HL-60 (cell line): Measurements from ENCODE around the gene TNIK.

Experiments used
- DNase-seq, 2 experiments: peaks; one replicate each; pipeline ENCODE4 v3.0.0-alpha.2; 2010 to 2020; ENCODE audit warnings: low read depth in 1 of 2, low spot score in 1 of 2
- H3K27ac ChIP-seq: fragments of 250-450 bp; sonication (Bioruptor Pico); replicated peaks from 2 replicates; pipeline ENCODE4 v1.5.1; 2020; ENCODE audit warnings: mild to moderate bottlenecking, moderate library complexity
- H3K27me3 ChIP-seq: fragments of 250-450 bp; sonication (Bioruptor Pico); 2 replicates; pipeline ENCODE4 v1.5.1; 2021; ENCODE audit warnings: mild to moderate bottlenecking, moderate library complexity; ENCODE audit not compliant: insufficient read depth, poor library complexity, severe bottlenecking
- H3K4me3 ChIP-seq: replicated peaks from 2 replicates; pipeline ENCODE4 v1.5.1; 2011; ENCODE audit warnings: mild to moderate bottlenecking, control low read depth, low read length; ENCODE audit not compliant: insufficient read depth
- GABPA ChIP-seq: IDR thresholded peaks from 2 replicates; pipeline ENCODE4 v1.6.1; 2012; ENCODE audit warnings: low read depth
- POLR2AphosphoS5 ChIP-seq: IDR thresholded peaks from 2 replicates; pipeline ENCODE4 v1.6.1; 2012; ENCODE audit warnings: low read depth
- SPI1 ChIP-seq: IDR thresholded peaks from 2 replicates; pipeline ENCODE4 v1.6.1; 2012; ENCODE audit warnings: low read depth, mild to moderate bottlenecking, borderline replicate concordance
- TF ChIP-seq, protein P1 (sequence below): IDR thresholded peaks from 2 replicates; pipeline ENCODE4 v1.6.1; 2012; ENCODE audit warnings: low read depth; ENCODE audit not compliant: insufficient replicate concordance
- TF ChIP-seq, protein P2 (sequence below): IDR thresholded peaks from one replicate; pipeline ENCODE4 v1.5.1; 2011; ENCODE audit warnings: low read length, control low read depth, inconsistent platforms; ENCODE audit not compliant: insufficient read depth

The TNIK gene

DNA sequence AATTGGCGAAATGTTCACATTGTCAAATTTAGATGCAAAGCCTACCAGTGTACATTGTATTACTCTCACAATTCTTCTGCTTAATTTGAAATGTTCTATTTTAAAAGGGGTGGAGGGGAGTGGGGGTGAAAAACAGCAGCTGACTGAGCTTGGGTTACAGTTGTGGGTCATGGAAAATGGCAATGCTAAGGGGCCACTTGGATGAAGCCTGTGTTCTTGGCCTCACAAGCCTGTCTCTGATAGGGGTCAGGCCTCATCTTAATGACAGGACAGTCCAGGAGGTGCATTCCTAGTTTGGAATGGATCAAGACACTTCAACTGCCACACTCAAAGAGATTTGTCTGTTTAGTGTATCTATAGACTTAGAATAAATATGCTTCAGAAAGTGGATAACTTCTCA, 158.2 kb downstream of the TNIK start:
- TF ChIP-seq POLR2AphosphoS5, result no peak
- no peak for TF ChIP-seq SPI1
- TF ChIP-seq, protein P1, sequence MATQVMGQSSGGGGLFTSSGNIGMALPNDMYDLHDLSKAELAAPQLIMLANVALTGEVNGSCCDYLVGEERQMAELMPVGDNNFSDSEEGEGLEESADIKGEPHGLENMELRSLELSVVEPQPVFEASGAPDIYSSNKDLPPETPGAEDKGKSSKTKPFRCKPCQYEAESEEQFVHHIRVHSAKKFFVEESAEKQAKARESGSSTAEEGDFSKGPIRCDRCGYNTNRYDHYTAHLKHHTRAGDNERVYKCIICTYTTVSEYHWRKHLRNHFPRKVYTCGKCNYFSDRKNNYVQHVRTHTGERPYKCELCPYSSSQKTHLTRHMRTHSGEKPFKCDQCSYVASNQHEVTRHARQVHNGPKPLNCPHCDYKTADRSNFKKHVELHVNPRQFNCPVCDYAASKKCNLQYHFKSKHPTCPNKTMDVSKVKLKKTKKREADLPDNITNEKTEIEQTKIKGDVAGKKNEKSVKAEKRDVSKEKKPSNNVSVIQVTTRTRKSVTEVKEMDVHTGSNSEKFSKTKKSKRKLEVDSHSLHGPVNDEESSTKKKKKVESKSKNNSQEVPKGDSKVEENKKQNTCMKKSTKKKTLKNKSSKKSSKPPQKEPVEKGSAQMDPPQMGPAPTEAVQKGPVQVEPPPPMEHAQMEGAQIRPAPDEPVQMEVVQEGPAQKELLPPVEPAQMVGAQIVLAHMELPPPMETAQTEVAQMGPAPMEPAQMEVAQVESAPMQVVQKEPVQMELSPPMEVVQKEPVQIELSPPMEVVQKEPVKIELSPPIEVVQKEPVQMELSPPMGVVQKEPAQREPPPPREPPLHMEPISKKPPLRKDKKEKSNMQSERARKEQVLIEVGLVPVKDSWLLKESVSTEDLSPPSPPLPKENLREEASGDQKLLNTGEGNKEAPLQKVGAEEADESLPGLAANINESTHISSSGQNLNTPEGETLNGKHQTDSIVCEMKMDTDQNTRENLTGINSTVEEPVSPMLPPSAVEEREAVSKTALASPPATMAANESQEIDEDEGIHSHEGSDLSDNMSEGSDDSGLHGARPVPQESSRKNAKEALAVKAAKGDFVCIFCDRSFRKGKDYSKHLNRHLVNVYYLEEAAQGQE, result no peak
- TF ChIP-seq, protein P2, sequence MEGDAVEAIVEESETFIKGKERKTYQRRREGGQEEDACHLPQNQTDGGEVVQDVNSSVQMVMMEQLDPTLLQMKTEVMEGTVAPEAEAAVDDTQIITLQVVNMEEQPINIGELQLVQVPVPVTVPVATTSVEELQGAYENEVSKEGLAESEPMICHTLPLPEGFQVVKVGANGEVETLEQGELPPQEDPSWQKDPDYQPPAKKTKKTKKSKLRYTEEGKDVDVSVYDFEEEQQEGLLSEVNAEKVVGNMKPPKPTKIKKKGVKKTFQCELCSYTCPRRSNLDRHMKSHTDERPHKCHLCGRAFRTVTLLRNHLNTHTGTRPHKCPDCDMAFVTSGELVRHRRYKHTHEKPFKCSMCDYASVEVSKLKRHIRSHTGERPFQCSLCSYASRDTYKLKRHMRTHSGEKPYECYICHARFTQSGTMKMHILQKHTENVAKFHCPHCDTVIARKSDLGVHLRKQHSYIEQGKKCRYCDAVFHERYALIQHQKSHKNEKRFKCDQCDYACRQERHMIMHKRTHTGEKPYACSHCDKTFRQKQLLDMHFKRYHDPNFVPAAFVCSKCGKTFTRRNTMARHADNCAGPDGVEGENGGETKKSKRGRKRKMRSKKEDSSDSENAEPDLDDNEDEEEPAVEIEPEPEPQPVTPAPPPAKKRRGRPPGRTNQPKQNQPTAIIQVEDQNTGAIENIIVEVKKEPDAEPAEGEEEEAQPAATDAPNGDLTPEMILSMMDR, result no peak
- no peak for TF ChIP-seq GABPA
- H3K27ac ChIP-seq, result no peak overlapping the region
- no peak overlapping the region for H3K4me3 ChIP-seq
- H3K27me3 ChIP-seq, result no peaks in the 10 kb centered on the region
- no peak for DNase-seq

DNA sequence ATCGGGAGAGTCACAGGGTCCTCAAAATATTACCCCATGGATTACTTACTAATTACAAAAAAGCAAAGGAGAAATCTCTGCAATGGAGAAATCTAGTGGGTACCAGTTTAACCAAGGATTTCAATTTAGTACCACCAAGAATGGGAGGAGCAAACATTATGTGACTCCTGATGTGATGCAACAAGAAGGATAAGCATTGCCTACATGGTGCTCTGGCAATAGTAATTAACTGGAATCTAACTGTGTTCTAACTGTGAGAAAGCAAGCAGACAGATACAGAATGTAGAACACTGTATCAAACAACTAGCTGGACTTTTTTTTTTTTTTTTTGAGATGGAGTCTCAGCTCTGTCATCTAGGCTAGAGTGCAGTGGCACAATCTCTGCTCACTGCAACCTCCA, 159.2 kb downstream of the TNIK start:
- DNase-seq, result no peak
- Histone ChIP-seq H3K4me3 (no peak overlapping the region), H3K27ac (no peak overlapping the region), H3K27me3 (no peaks in the 10 kb centered on the region)
- no peak for TF ChIP-seq GABPA
- TF ChIP-seq, protein P2, result no peak
- no peak for TF ChIP-seq SPI1
- no peak for TF ChIP-seq POLR2AphosphoS5
- TF ChIP-seq, protein P1, result no peak

DNA sequence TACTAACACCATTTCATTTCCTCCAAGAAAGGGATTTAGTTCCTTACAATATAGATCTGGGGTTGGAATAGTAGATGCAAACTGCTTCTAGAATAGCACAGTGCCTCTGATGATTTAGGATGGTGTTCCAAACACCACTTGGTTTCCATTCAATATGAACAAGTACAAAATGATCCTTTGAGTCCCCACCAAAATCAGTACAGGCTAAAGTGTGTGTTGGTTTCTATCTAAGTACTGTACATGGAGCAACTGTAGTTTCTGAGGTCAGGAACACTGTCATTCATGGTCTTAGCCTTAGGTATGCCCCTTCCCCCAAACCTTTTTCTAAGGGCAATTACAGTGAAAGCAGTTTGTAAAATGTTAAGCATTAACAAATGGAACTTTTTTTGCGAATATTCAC, 162.3 kb downstream of the TNIK start:
- no peak overlapping the region for H3K4me3 ChIP-seq
- DNase-seq, result no peak
- peaks cover 2% of the 10 kb centered on the region for H3K27me3 ChIP-seq
- no peak overlapping the region for H3K27ac ChIP-seq
- no peak for TF ChIP-seq SPI1
- TF ChIP-seq GABPA, result no peak
- no peak for TF ChIP-seq POLR2AphosphoS5
- TF ChIP-seq, protein P1, result no peak
- TF ChIP-seq, protein P2, result no peak
